Astrocyte (in vitro differentiated cells and primary cell): ENCODE results near the gene DXO.

ENCODE experiments used
- CTCF ChIP-seq: IDR thresholded peaks from 2 replicates; pipeline ENCODE4 v1.5.1; 2011; ENCODE audit warnings: low read depth, mild to moderate bottlenecking, inconsistent platforms, low read length, moderate library complexity; ENCODE audit not compliant: insufficient read depth
- EZH2 ChIP-seq: IDR thresholded peaks from 2 replicates; pipeline ENCODE4 v1.6.1; 2012; ENCODE audit warnings: mild to moderate bottlenecking, low read length, inconsistent platforms; ENCODE audit not compliant: insufficient read depth

DNA sequence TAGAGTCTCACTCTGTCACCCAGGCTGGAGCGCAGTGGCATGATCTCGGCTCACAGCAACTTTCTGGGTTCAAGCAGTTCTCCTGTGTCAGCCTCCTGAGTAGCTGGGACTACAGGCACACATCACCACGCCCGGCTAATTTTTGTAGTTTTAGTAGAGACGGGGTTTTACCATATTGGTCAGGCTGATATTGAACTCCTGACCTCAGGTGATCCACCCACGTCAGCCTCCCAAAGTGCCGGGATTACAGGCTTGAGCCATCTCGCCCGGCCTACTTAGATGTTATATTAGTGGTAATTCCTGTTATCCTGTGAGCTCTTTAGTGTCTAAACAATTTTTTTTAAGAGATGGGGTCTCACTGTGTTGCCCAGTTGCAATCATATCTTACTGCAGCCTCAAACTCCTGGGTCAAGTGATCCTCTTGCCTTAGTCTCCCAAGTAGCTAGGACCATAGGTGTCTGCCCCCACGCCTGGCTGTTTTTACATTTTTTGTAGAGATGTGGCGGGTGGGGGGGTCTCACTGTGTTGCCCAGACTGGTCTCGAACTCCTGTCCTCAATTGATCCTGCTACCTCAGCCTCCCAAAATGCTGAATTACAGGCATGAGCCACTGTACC lies 6.0 kb upstream of the DXO start:
- no peak for TF ChIP-seq CTCF
- no peak for TF ChIP-seq EZH2
